ENCODE results near the gene CDPF1.

The CDPF1 gene

DNA sequence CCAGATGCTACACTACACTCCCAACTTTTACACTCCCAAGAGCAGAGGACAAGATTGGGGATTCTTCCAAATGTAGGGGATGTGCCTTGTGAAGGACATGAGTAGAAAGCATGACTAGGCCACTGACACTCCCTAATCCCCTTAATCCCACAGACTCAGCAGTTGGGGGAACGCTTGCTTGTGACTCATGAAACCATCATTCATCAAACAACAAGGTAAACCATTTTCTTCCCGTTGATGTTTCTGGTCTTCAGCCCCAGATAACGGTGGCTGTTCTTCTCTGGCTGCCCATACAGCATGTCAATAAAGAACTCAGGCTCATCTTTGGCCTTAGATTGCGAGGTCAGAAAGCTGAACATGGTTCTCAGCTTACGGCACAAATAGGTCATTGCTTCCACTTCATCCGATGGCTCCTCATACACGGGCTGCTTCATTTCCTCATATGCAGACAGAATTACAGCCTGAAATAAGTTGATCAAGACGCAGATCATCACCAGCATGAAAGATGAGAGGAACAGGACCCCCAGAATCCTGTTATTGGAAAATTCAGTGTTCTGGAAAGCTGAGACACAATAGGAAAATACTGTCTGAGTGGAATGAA lies 6.4 kb upstream of the CDPF1 start:
- DNase-seq = no peak

DNA sequence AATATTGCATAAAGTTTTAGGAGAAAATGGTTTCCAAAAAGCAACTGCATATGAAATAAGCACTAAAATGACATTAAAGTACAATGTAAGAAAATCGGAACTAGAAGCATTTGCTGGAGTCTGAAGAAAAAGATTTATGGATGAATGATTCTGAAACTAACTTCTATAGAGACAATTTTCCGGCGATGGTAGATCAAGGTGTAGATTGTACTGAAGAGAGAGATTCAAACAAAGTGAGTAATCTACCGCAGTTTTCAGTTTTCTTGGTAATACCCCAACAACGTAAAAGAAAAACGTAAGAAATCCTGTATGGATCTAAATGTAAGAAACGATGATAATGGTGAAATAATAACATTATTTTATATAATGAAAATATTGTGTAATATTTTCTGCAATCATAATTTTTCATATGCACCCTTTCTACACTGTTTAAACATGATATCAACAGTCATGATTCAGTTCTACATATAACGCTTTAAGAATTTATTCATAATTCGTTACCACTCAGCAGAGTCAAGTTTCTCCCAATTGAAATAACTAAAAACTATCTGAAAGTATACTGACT lies 1.8 kb upstream of the CDPF1 start:
- no peak for DNase-seq

- DNase-seq = no peak
These were observed 1.2 kb upstream of the CDPF1 start for GRCh38 chr22:46251266-46251665.

DNA sequence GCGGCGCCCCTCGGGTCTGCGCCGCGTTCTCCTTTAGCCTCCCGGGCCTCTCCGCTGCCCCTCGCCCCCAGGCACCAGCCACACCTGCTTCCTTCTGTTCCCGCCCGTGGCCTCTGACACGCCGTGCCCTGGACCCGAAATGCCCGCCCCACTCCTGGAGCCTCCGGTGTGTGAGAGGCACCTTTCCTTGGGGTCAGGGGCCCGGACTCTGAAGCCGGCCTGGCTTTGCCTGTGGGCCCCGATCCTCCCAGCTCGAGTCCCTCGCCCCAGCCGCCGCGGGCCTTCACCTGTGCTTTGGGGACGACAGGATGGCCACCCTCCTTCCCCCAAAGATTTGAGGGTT lies 661 bp upstream of the CDPF1 start:
- no peak for DNase-seq

DNA sequence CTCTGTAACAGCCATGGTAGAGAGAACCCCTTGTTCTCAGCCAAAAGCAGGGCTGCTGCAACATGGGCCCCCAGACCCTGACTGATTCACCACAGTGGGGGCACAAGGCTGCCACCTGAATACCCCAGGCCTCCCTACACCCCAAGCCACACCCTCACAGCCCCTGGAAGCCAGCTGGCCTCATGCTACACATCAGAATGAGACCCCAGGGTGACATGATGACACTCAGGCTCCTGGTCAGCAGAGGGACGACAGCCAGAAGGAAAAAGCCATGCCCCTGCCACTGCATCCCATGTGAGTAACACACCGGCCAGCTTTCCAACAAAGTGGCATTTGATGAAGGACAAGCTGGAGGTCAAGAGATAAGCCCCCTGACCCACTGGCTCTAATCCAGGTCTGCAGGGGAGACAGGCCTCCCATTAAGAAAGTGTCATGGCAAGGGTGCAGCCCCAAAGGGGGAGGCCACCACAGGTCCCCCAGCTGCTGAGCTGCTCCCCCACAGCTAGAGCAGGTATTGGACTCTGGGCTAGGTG lies 2.6 kb downstream of the CDPF1 start:
- no peak for DNase-seq

DNA sequence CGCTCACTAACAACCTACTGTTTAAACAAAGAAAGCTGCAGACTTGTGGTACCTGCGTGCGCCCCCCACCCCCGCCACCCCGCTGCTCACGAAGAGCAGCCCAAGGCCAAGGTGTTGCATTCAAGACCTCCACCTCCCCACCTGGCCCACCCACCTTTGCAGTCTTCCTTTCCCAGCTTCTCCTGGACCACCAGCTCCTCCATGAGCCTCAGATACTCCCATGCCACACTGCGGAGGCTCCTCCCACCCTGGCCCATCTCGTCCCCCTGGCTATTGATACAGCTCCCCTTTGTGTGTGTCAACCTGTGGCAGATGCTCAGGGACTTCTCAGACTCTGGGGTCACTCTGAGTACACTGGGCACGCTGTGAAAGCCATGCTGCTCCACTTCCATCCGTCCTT lies 3.9 kb downstream of the CDPF1 start:
- no peak for DNase-seq

- no peak for DNase-seq
These were observed 4.6 kb downstream of the CDPF1 start for GRCh38 chr22:46245511-46245910.

DNA sequence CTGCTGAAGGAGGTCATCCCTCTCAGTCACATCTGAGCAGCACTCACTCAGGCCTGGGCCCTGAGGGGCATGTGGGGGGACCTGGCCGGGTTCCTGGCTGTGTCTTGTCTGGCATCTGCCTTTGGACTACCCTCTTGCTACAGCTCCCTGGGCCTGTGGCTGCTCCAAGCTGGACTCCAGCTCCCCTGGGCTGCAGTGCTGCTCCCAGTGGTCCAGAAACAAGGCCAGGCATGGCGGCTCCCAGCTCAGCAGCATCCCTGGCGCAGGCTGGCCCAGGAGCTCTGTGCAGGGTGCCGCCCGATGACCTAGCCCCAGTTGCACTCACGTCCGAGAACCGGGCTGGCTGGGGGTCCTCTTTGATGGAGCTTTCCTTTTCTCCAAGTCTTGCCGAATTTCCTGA lies 5.3 kb downstream of the CDPF1 start:
- no peak for DNase-seq

DNA sequence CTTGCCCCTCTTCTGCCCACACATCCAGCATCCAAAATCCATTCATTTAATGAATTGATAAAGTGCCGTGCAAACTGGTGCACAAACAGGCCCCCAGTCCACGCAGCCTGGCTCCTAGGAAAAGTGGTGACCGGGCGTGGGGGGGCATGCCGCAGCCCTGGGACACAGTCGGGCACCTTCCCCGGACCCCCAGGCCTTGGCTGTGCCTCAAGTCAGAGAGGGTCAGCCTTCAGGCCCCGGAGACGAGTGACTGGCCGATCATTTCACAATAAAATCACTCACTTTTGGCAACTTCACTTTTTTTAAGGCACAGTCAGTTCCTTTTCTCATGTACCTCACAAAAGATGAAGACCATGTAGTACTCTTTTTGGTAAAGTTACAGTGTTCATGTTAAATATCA lies 8.0 kb downstream of the CDPF1 start:
- DNase-seq = no peak

GRCh38 chr22:46241396-46242007 lies 8.6 kb downstream of the CDPF1 start:
- DNase-seq = no peak

- DNase-seq = no peak
These were observed 9.2 kb downstream of the CDPF1 start for GRCh38 chr22:46240907-46241306.

GRCh38 chr22:46240506-46240905 lies 9.6 kb downstream of the CDPF1 start:
- DNase-seq = no peak

GRCh38 chr22:46240073-46240472 lies 10.0 kb downstream of the CDPF1 start:
- no peak for DNase-seq

DNA sequence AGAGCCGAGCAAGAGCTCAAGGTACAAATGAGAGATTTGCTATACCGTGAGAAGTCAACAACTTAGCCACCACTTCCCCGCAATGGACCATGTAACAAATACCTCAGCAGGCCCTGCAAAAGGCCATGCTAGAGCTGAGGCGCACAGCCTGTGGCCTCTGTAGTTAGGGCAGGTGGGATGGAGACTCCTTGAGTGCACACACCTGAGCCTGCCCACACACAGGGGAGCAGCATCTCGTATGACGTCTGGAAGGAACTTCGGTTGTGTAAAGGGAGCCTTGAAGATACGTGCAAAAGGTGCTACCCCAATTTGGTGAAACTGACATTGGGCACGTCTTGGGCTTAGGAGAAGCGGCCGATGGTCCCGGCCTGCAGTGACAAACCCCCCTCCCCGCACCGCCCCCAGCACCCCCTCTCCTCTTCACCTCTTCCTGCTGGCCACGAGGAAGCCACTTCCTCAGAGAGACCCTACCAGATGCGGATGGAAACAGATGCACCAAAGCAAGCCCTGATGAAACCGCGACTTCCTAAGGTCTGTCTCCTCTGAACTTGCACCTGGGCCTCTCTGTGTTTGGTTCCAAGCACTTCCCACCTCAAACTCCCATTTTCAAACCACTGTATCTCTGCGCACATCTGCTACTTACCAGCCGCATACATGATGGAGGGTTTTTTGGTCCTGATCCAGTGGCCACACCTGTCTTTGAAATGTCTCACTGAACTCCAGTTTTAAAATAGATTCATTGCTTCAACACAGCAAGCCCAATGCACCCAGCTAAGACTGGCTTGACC lies 10.6 kb downstream of the CDPF1 start:
- no peak for DNase-seq

DNA sequence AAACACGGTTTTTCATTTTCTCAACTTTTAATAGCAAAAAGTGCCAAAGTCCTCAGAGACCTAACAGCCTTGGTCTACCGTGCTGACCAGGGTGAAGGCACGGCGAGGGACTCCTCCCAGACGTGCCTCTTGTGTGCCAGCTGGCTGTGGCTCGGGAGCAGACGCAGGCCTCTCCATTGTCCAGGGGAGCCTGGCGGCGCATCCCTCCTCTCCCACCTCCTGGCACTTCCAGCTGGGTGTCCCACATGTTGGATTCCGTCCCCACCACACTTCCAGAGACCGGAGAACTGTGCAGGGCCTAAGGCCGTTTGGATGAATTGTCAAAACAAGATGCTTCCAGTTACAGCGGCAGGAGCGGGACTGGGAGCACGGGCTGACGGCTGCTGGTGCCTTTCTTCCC lies 11.6 kb downstream of the CDPF1 start:
- DNase-seq = no peak

DNA sequence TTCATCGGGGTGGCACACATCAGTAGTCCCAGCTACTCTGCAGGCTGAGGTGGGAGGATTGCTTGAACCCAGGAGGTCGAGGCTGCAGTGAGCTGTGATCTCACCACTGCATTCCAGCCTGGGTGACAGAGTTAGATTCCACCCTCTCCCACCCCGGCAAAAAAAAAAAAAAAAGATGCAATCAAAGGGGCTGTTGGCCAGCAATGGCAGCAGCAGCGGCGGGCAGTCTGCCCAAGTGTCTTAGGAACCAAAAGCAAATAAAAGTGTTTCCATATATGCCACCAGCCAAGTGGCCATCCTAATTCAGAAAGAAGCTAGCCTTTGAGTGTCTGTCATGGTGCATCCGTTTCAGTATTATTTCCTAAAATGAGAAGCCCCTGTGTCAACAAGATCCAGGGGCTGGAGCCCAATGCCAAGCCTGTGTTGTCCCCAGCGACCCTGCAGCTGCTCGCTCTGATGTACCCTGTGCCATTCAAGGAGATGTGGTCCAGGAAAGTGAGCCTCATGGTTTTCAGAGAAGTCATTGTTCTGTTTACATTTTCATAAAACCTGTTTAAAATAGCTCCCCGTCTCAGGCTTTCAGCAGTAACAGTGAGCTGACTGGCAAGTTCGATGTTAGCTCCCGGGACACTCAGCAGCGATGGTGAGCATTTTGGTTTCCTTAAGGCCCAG lies 12.5 kb downstream of the CDPF1 start:
- DNase-seq = no peak

GRCh38 chr22:46234969-46235368 lies 15.1 kb downstream of the CDPF1 start:
- no peak for DNase-seq

DNA sequence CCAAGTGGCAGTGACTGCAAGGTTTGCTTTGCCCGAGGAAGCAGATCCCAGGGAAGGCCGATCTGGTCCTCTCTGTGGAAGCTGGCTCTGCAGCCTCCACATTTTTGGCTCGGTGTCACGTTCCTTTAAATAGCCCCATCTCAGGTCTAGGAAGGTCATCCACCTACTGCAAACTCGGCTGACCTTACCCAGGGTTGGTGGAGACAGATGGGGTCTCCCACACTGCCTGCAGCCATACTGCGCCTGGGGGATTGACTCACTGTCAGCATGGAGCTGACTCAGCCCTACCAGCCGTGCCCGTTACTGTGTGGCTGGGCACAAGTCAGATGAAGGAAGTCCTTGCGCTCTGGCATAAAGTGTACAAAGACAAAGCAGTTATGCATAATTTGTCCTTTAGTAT lies 16.9 kb downstream of the CDPF1 start:
- no peak for DNase-seq

GRCh38 chr22:46230262-46230901 lies 19.7 kb downstream of the CDPF1 start:
- DNase-seq = no peak

GRCh38 chr22:46229701-46230100 lies 20.4 kb downstream of the CDPF1 start:
- no peak for DNase-seq

GRCh38 chr22:46226577-46226976 lies 23.5 kb downstream of the CDPF1 start:
- DNase-seq = no peak

- no peak for DNase-seq
These were observed 24.5 kb downstream of the CDPF1 start for GRCh38 chr22:46225631-46226030.

DNA sequence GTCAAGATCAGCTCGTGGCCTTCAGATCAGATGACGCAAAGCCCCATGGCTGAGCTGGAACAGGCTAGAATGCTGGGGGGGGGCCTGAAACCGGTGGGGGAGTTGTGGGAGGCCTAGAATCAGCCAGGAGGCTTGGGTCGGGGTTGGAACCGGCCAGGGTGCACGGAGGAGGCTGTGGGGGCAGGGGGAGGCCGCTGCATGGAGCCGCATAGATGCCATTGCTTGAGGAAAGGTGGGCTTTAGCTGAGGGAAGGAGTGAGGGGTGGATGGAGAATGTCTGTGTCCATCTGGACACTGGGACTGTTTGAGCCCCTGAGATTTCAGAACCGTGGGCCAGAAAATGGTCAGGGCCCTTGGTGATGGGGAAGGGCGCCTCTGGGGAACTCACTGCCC lies 25.2 kb downstream of the CDPF1 start:
- DNase-seq = no peak

Data from SW 1271 (cell line).